Fibroblast of lung (primary cell): Measurements from ENCODE around the gene EIF5A2. TPM values are rescaled to one million over a fixed set of nuclear protein-coding genes. Genes with fewer than 3 reads are reported as not detected.
A peak's percentile ranks its signal among the peaks of the same experiment; 100 is the strongest.

Source experiments
- DNase-seq, 2 donors: peaks; one replicate each; pipeline versions ENCODE4 v3.0.0 to v3.0.0-alpha.2; 2010; ENCODE audit warnings: low read depth in 2 of 2
- H2AFZ ChIP-seq: 2 replicates; pipeline ENCODE4 v1.5.1; 2012; ENCODE audit warnings: low read length, control low read depth, inconsistent platforms
- H3K27ac ChIP-seq: 2 replicates; pipeline ENCODE4 v1.5.1; 2011; ENCODE audit warnings: low read length, control low read depth; ENCODE audit not compliant: insufficient read depth
- H3K27me3 ChIP-seq: 2 replicates; pipeline ENCODE4 v1.5.1; 2011; ENCODE audit warnings: mild to moderate bottlenecking, low read length; ENCODE audit not compliant: control insufficient read depth, insufficient read depth
- H3K36me3 ChIP-seq: 2 replicates; pipeline ENCODE4 v1.5.1; 2011; ENCODE audit warnings: low read length; ENCODE audit not compliant: control insufficient read depth, insufficient read depth
- H3K4me1 ChIP-seq: 2 replicates; pipeline ENCODE4 v1.5.1; 2011; ENCODE audit warnings: low read length; ENCODE audit not compliant: control insufficient read depth, insufficient read depth; ENCODE audit errors: extremely low read depth
- H3K4me2 ChIP-seq: 2 replicates; pipeline ENCODE4 v1.5.1; 2011; ENCODE audit warnings: low read length, control low read depth; ENCODE audit not compliant: insufficient read depth; ENCODE audit errors: extremely low read depth
- H3K4me3 ChIP-seq, 4 experiments: fragments of 200-600 bp in 1 of 4; sonication (generic) in 1 of 4; replicated peaks in 1 of 4; 2 replicates each; pipeline ENCODE4 v1.5.1; 2011 to 2016; ENCODE audit warnings: low read length in 4 of 4, low read depth in 3 of 4, mild to moderate bottlenecking in 3 of 4, control low read depth in 2 of 4, inconsistent platforms in 1 of 4, mixed read lengths in 1 of 4; ENCODE audit not compliant: insufficient read depth in 1 of 4; ENCODE audit errors: control extremely low read depth in 1 of 4
- H3K79me2 ChIP-seq: 2 replicates; pipeline ENCODE4 v1.5.1; 2012; ENCODE audit warnings: mild to moderate bottlenecking, low read length, inconsistent platforms; ENCODE audit not compliant: control insufficient read depth, insufficient read depth
- H3K9ac ChIP-seq: 2 replicates; pipeline ENCODE4 v1.5.1; 2011; ENCODE audit warnings: mild to moderate bottlenecking, low read length, control low read depth; ENCODE audit not compliant: insufficient read depth
- H3K9me3 ChIP-seq: 2 replicates; pipeline ENCODE4 v1.5.1; 2012; ENCODE audit warnings: low read depth, low read length; ENCODE audit not compliant: control insufficient read depth, insufficient read depth
- H4K20me1 ChIP-seq: 2 replicates; pipeline ENCODE4 v1.5.1; 2011; ENCODE audit warnings: low read length; ENCODE audit not compliant: control insufficient read depth, insufficient read depth; ENCODE audit errors: extremely low read depth
- CTCF ChIP-seq, 2 donors: IDR thresholded peaks in 1 of 2; conservative IDR thresholded peaks in 1 of 2; 1 replicate in 1 of 2; 2 replicates in 1 of 2; pipeline ENCODE4 v1.5.1; 2011 to 2012; ENCODE audit warnings: low read length in 2 of 2, control low read depth in 1 of 2, inconsistent platforms in 1 of 2, low read depth in 1 of 2, mild to moderate bottlenecking in 1 of 2
- EZH2 ChIP-seq: IDR thresholded peaks from 2 replicates; pipeline ENCODE4 v1.5.1; 2012; ENCODE audit warnings: low read length, control low read depth, mild to moderate bottlenecking; ENCODE audit errors: missing control alignments
- polyA plus RNA-seq, 2 donors: library from polyadenylated mRNA; depleted of rRNA in 1 of 2; stranded (reverse) in 1 of 2; unstranded in 1 of 2; fragments of >200 nt; gene quantifications; 2 replicates each; pipeline ENCODE4 v1.2.1, GENCODE V29; 2011 to 2012; ENCODE audit warnings: missing spikeins in 1 of 2
- total RNA-seq: library from RNA; depleted of rRNA; stranded (reverse); fragments of >200 nt; gene quantifications from 2 replicates; pipeline ENCODE4 v1.2.1, GENCODE V29; 2014

Gene EIF5A2
- total and polyA plus RNA-seq, 2 donors (not counting 1 experiment from before 2014, with no cell fraction given) = 14.7 to 27.9 TPM

GRCh38 chr3:170839518-170840100 is 68.8 kb downstream of the EIF5A2 start:
- Histone ChIP-seq H3K27me3 (no peaks in the 10 kb centered on the region), H2AFZ (no peak overlapping the region), H3K4me1 (no peaks in the 10 kb centered on the region), H3K4me2 (no peak overlapping the region), H3K9me3 (no peaks in the 10 kb centered on the region), H3K79me2 (no peaks in the 10 kb centered on the region), H3K9ac (no peak overlapping the region), H3K27ac (no peak overlapping the region), H4K20me1 (no peaks in the 10 kb centered on the region), H3K36me3 (no peaks in the 10 kb centered on the region), H3K4me3 (no peak overlapping the region)
- TF ChIP-seq EZH2 (no peak), CTCF (conservative IDR thresholded peaks at IDR 0.05 in 1 of 2, IDR thresholded peaks at IDR 0.05 in 1 of 2; ENCODE audit: low read depth in 1 of 2, low read length in 2 of 2) (no peak)
- DNase-seq = peak in 1 of 2 donors; percentile 8

Other genes with a start within 250 kb of the EIF5A2 start
- gene RPL22L1, start 38.4 kb downstream of the EIF5A2 start, total RNA-seq = 71.2 and 88.6 TPM in 2 replicates
- 241 and 289 TPM in 2 replicates for gene RPL22L1, start 38.4 kb downstream of the EIF5A2 start, polyA plus RNA-seq
- gene SLC2A2, start 118.1 kb upstream of the EIF5A2 start, total RNA-seq = not detected in 2 replicates
- not detected in 2 replicates for gene SLC2A2, start 118.1 kb upstream of the EIF5A2 start, polyA plus RNA-seq